Activated T-helper 2 cell treated with anti-CD3 and anti-CD28 coated beads, Interferon-gamma antibody, Interleukin-2, Interleukin-4, amounts not matched to agents 10 μg/mL and 5 μg/mL and 100 μg/mL, durations not matched to agents 14 hours and 24 hours and 36 hours (primary cell): Measurements from ENCODE around the gene OXCT1. TPM values are rescaled to one million over a fixed set of nuclear protein-coding genes. Genes with fewer than 3 reads are reported as not detected.
"Not testable (repeated sequence)": the region's sequence is repeated elsewhere in the genome, so short reads cannot be mapped to it uniquely, and the experiment has no call there.

Experiments used
- DNase-seq: peaks from one replicate; pipeline ENCODE4 v3.0.0; 2021; ENCODE audit warnings: low spot score
- H3K27ac Mint-ChIP-seq: one replicate; pipeline ENCODE4 v1.8.0; 2021; ENCODE audit warnings: mixed read lengths
- H3K27me3 Mint-ChIP-seq: one replicate; pipeline ENCODE4 v1.8.0; 2021; ENCODE audit warnings: low read depth, mixed read lengths
- H3K36me3 Mint-ChIP-seq: one replicate; pipeline ENCODE4 v1.8.0; 2021; ENCODE audit warnings: low read depth, mixed read lengths
- H3K4me1 Mint-ChIP-seq: one replicate; pipeline ENCODE4 v1.8.0; 2021; ENCODE audit warnings: low read depth, mixed read lengths
- H3K4me3 Mint-ChIP-seq: one replicate; pipeline ENCODE4 v1.8.0; 2021; ENCODE audit warnings: low read depth, mild to moderate bottlenecking, moderate library complexity, mixed read lengths
- H3K9me3 Mint-ChIP-seq: one replicate; pipeline ENCODE4 v1.8.0; 2021; ENCODE audit warnings: mixed read lengths
- intact Hi-C: fragments of 100-400 bp; cut with micrococcal nuclease; formaldehyde crosslinking; loops from one replicate; pipeline ENCODE4 v1.15.1; 2023
- total RNA-seq: library from RNA; stranded (reverse); gene quantifications from 2 replicates; pipeline ENCODE4 v1.2.3, GENCODE V29; 2022

Gene OXCT1
- total RNA-seq, 1 donor from 2014 or later, result 123 TPM

GRCh38 chr5:41754857-41755256, 115.4 kb downstream of the OXCT1 start:
- Mint-ChIP-seq H3K36me3 (peaks cover 65% of the 10 kb centered on the region), H3K4me1 (peaks cover 27% of the 10 kb centered on the region), H3K27me3 (no peaks in the 10 kb centered on the region), H3K9me3 (no peaks in the 10 kb centered on the region), H3K27ac (no peak overlapping the region), H3K4me3 (no peak overlapping the region)
- no peak for DNase-seq
- intact Hi-C loops, result loop anchor here (5.0 kb wide), 2 partner anchors 42 to 87 kb away; no protein-coding TSS in a partner anchor

- H3K27ac Mint-ChIP-seq, result peak overlapping the region; percentile 9
- intact Hi-C loops, result loop anchor here (5.0 kb wide), 2 partner anchors 45 to 90 kb away; no protein-coding TSS in a partner anchor
- no peak overlapping the region for H3K4me3 Mint-ChIP-seq
Observed at GRCh38 chr5:41751867-41752266, 118.4 kb downstream of the OXCT1 start.

GRCh38 chr5:41748631-41749030, 121.6 kb downstream of the OXCT1 start:
- no peak for DNase-seq
- Mint-ChIP-seq H3K27ac (peak overlapping the region; percentile 66), H3K27me3 (no peaks in the 10 kb centered on the region), H3K9me3 (peaks cover 5% of the 10 kb centered on the region), H3K36me3 (peaks cover 30% of the 10 kb centered on the region), H3K4me3 (no peak overlapping the region), H3K4me1 (peaks cover 25% of the 10 kb centered on the region)
- intact Hi-C loops, result loop anchor here (1.0 kb wide), 1 partner anchor 156 kb away; the partner anchor contains the start of gene RIMOC1

More at GRCh38 chr5:41751867-41752266, 118.4 kb downstream of the OXCT1 start:
- Mint-ChIP-seq H3K36me3 (peaks cover 42% of the 10 kb centered on the region), H3K4me1 (peaks cover 34% of the 10 kb centered on the region), H3K9me3 (no peaks in the 10 kb centered on the region), H3K27me3 (no peaks in the 10 kb centered on the region)
- DNase-seq, result no peak

GRCh38 chr5:41747708-41748107, 122.5 kb downstream of the OXCT1 start:
- Mint-ChIP-seq H3K4me3 (no peak overlapping the region), H3K27ac (no peak overlapping the region), H3K36me3 (peaks cover 28% of the 10 kb centered on the region), H3K4me1 (peaks cover 24% of the 10 kb centered on the region), H3K9me3 (peaks cover 5% of the 10 kb centered on the region), H3K27me3 (no peaks in the 10 kb centered on the region)
- no peak for DNase-seq
- intact Hi-C loops, result loop anchor here (1.0 kb wide), 1 partner anchor 157 kb away; the partner anchor contains the start of gene RIMOC1

- Mint-ChIP-seq H3K4me3 (no peak overlapping the region), H3K9me3 (peaks cover 5% of the 10 kb centered on the region), H3K4me1 (peaks cover 23% of the 10 kb centered on the region), H3K27me3 (no peaks in the 10 kb centered on the region), H3K27ac (no peak overlapping the region), H3K36me3 (peaks cover 30% of the 10 kb centered on the region)
- intact Hi-C loops, result no loop called here
- no peak for DNase-seq
Observed at GRCh38 chr5:41747301-41747700, 122.9 kb downstream of the OXCT1 start.

GRCh38 chr5:41742608-41743007, 127.6 kb downstream of the OXCT1 start:
- not testable (repeated sequence) for H3K9me3 Mint-ChIP-seq

GRCh38 chr5:41738710-41739354, 131.4 kb downstream of the OXCT1 start:
- Mint-ChIP-seq H3K27me3 (no peaks in the 10 kb centered on the region), H3K4me3 (no peak overlapping the region), H3K9me3 (no peaks in the 10 kb centered on the region), H3K27ac (no peak overlapping the region), H3K36me3 (peaks cover 78% of the 10 kb centered on the region), H3K4me1 (peaks cover 11% of the 10 kb centered on the region)
- no peak for DNase-seq
- intact Hi-C loops, result no loop called here

More at GRCh38 chr5:41742608-41743007, 127.6 kb downstream of the OXCT1 start:
- intact Hi-C loops, H3K27ac Mint-ChIP-seq, H3K4me3 Mint-ChIP-seq, DNase-seq, H3K27me3 Mint-ChIP-seq, H3K4me1 Mint-ChIP-seq: not testable (repeated sequence)
- H3K36me3 Mint-ChIP-seq, result peaks cover 44% of the 10 kb centered on the region

GRCh38 chr5:41736641-41737040, 133.6 kb downstream of the OXCT1 start:
- Mint-ChIP-seq H3K4me1 (peaks cover 11% of the 10 kb centered on the region), H3K27ac (no peak overlapping the region), H3K27me3 (no peaks in the 10 kb centered on the region), H3K4me3 (no peak overlapping the region), H3K9me3 (no peaks in the 10 kb centered on the region), H3K36me3 (peaks cover 80% of the 10 kb centered on the region)
- DNase-seq, result no peak
- intact Hi-C loops, result no loop called here

GRCh38 chr5:41735213-41735612, 135.0 kb downstream of the OXCT1 start:
- H3K4me3 Mint-ChIP-seq, result no peak overlapping the region
- intact Hi-C loops, result no loop called here
- no peak for DNase-seq
- no peak overlapping the region for H3K27ac Mint-ChIP-seq
- peaks cover 11% of the 10 kb centered on the region for H3K4me1 Mint-ChIP-seq
- H3K9me3 Mint-ChIP-seq, result no peaks in the 10 kb centered on the region
- H3K36me3 Mint-ChIP-seq, result peaks cover 78% of the 10 kb centered on the region
- no peaks in the 10 kb centered on the region for H3K27me3 Mint-ChIP-seq

GRCh38 chr5:41729381-41729780, 140.8 kb downstream of the OXCT1 start:
- intact Hi-C loops, H3K4me3 Mint-ChIP-seq, H3K27ac Mint-ChIP-seq, H3K9me3 Mint-ChIP-seq, DNase-seq, H3K27me3 Mint-ChIP-seq, H3K4me1 Mint-ChIP-seq: not testable (repeated sequence)
- peaks cover 48% of the 10 kb centered on the region for H3K36me3 Mint-ChIP-seq

- intact Hi-C loops, result no loop called here
- DNase-seq, result no peak
- Mint-ChIP-seq H3K4me1 (no peaks in the 10 kb centered on the region), H3K27me3 (no peaks in the 10 kb centered on the region), H3K9me3 (no peaks in the 10 kb centered on the region), H3K27ac (no peak overlapping the region), H3K4me3 (no peak overlapping the region), H3K36me3 (peaks cover 41% of the 10 kb centered on the region)
Observed at GRCh38 chr5:41728281-41728680, 141.9 kb downstream of the OXCT1 start.

- H3K4me3 Mint-ChIP-seq, result no peak overlapping the region
Observed at GRCh38 chr5:41722359-41722950, 147.8 kb downstream of the OXCT1 start.

GRCh38 chr5:41721516-41721915, 148.7 kb downstream of the OXCT1 start:
- no peak overlapping the region for H3K27ac Mint-ChIP-seq
- intact Hi-C loops, result no loop called here
- H3K9me3 Mint-ChIP-seq, result no peaks in the 10 kb centered on the region
- H3K4me1 Mint-ChIP-seq, result no peaks in the 10 kb centered on the region
- H3K36me3 Mint-ChIP-seq, result no peaks in the 10 kb centered on the region
- H3K27me3 Mint-ChIP-seq, result peaks cover 11% of the 10 kb centered on the region
- DNase-seq, result no peak
- no peak overlapping the region for H3K4me3 Mint-ChIP-seq

More at GRCh38 chr5:41722359-41722950, 147.8 kb downstream of the OXCT1 start:
- intact Hi-C loops, result no loop called here
- Mint-ChIP-seq H3K27me3 (peaks cover 11% of the 10 kb centered on the region), H3K36me3 (no peaks in the 10 kb centered on the region), H3K27ac (no peak overlapping the region), H3K9me3 (no peaks in the 10 kb centered on the region), H3K4me1 (no peaks in the 10 kb centered on the region)
- DNase-seq, result no peak
